CD1c-positive myeloid dendritic cell (primary cell): ENCODE results near the gene CELF4.

ENCODE experiments used
- DNase-seq: peaks from one replicate; pipeline ENCODE4 v3.0.0-alpha.2; 2016; ENCODE audit errors: extremely low spot score

The CELF4 gene

GRCh38 chr18:37414816-37415215 lies 150.8 kb downstream of the CELF4 start:
- no peak for DNase-seq

DNA sequence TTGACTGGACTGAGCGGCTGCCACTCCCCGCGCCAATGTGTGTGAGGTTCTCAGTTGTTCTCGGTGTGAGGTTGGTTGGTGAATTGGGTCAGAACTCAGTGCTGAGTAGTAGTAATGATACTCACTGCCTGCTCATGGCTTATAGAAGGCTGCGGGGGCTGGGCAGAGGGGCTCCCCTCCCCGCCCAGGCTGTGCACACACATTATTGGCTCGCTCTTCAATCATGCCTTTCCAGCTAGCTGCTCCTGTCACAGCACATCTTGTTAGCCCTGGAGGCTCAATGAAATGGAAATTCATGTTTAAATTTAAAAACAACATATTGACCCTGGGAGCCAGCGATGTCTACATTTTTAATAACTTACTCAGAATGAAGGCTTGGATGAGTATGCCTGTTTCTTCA lies 152.8 kb downstream of the CELF4 start:
- DNase-seq: no peak

DNA sequence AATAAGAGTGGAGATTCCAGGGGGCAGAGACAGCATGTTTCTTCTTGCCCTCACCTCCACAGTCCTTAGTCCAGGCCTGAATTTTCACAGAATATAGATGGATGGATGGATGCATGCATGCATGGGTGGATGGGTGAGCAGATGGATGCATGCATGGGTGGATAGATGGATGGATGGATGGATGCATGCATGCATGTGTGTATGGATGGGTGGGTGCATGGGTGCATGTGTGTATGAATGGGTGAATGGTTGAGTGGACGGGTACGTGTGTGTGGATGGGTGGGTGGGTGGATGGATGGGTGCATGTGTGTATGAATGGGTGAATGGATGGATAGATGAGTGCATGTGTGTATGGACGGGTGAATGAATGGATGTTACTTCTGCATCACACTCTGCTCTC lies 153.3 kb downstream of the CELF4 start:
- no peak for DNase-seq

- no peak for DNase-seq
Measured at GRCh38 chr18:37409878-37410277, 155.7 kb downstream of the CELF4 start.

GRCh38 chr18:37408676-37409265 lies 156.8 kb downstream of the CELF4 start:
- DNase-seq: no peak

GRCh38 chr18:37407571-37407970 lies 158.0 kb downstream of the CELF4 start:
- no peak for DNase-seq

DNA sequence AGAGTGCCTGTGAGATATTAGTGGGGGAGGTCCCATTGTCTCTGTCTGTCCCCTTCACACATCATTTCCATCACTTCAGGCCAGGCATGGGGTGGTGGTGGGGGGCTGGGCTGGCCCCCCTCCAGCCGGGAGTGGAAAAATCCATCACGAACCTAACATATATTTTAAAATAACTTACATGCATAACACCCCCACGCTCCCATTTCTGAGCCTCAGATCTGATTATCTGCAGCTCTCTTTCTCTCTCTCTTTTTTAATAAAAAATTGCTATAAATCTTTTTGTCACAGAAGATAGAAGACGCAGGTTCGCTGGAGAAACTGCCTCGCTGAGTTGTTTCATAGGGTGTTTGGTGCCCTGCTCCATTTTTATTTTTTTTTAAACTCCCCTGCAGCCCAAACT lies 159.8 kb downstream of the CELF4 start:
- DNase-seq: no peak

GRCh38 chr18:37405229-37405628 lies 160.4 kb downstream of the CELF4 start:
- no peak for DNase-seq

- no peak for DNase-seq
Measured at GRCh38 chr18:37403788-37404187, 161.8 kb downstream of the CELF4 start.

- DNase-seq: no peak
Measured at GRCh38 chr18:37403100-37403781, 162.4 kb downstream of the CELF4 start.

GRCh38 chr18:37402735-37403099 lies 162.9 kb downstream of the CELF4 start:
- no peak for DNase-seq

GRCh38 chr18:37400802-37401201 lies 164.8 kb downstream of the CELF4 start:
- no peak for DNase-seq

DNA sequence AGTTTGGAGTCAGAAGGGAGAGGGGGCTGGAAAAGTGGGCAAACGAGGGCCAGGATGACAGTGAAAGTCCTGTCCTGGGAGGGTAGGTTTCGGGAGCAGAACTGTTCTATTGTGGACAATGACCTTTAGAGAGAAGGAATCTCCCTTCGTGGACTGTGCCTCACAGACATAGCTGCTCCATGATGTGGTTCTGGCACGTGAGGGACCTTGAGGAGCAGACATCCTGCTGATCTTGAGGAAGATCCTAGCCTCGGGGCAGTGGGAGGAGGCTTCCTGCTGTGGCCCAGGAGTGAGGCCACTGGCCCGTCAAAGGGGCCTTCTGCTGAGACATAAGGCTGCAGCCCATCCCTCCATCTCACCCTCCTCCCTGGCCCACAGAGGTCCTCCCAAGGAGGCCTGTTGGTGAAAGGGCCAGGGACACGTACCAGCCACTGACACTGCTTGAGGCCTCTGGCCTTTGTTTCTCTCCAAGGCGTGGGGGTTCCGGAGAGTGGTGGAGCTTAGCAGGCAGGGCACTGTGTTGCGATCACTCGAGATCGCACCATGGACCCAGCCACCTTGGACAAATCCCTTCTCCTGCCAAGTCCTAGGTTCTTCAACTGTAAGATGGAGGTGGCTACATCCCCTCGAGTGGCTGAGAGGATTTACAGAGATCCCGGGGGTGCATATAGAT lies 167.2 kb downstream of the CELF4 start:
- DNase-seq: no peak

DNA sequence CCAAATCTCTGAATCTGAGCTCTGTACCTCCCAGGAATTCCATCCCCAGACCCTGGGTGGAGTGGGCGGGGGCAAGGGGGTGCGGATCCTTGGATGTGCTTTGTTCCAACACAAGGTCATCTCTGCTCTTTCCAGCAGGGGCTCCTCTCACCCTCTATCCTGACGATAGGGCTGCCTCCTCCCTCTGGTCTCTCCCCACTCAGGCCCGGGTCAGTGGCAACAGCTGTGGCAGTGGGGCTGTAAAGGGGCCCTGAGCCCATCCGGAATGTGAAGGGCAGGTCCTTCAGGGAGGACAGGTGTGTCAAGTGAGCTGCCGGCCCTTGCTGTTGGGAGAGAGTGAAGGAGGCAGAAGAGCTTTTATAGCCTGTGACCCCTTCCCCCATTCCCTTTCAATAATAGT lies 167.8 kb downstream of the CELF4 start:
- no peak for DNase-seq

GRCh38 chr18:37396971-37397720 lies 168.5 kb downstream of the CELF4 start:
- no peak for DNase-seq

GRCh38 chr18:37395631-37396030 lies 170.0 kb downstream of the CELF4 start:
- no peak for DNase-seq

DNA sequence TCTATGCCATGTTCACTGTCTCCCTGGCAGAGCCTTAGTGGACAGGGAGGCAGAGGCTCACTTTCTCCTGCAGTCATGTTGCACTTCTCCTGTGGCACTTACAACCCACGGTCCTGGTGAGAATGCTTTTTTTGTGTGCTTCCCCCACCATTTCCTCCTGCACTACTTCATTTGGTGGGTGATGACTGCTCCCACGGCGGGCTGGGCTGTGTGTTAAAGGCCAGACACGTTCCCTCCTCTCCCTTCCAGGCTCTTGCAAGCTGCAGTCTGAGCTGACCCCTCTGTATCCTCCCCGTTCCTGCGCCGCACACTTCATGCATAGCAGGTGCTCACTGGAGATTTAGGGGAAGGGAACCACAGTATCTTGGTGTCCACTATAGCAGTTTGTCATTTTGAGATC lies 170.5 kb downstream of the CELF4 start:
- no peak for DNase-seq

- no peak for DNase-seq
Measured at GRCh38 chr18:37394610-37394965, 171.0 kb downstream of the CELF4 start.

- peak; percentile 6 for DNase-seq
Measured at GRCh38 chr18:37393945-37394609, 171.5 kb downstream of the CELF4 start.

GRCh38 chr18:37393221-37393827 lies 172.3 kb downstream of the CELF4 start:
- no peak for DNase-seq

- DNase-seq: no peak
Measured at GRCh38 chr18:37392648-37393047, 172.9 kb downstream of the CELF4 start.
